ENCODE results near the gene ADARB2. TPM values are rescaled to one million over a fixed set of nuclear protein-coding genes. Genes with fewer than 3 reads are reported as not detected.

ADARB2 gene
- total RNA-seq, 6 donors from 2014 or later: 0.69 to 5.2 (median 1.8) TPM

DNA sequence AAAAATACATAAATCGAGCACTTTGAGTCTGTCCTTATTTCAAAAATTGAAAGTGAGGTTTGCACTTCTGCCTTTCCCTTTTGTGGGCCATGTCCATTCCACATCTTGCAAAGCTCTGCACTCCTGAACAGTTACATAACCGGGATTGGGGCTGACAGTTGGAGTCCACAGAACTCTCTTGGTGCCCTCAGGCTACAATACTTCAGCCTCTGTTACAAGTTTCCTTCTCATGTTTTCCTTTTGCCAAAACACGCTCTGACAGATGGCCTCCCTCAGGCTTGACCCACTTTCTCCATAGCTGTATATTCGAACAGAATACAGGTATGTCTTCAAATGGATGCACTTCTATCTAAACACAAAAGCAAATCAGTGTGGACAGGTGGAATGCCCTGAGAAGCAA is 345.2 kb downstream of the ADARB2 start:
- peak in 1 of 2 donors; percentile 6 for DNase-seq
- TF ChIP-seq, protein P1, sequence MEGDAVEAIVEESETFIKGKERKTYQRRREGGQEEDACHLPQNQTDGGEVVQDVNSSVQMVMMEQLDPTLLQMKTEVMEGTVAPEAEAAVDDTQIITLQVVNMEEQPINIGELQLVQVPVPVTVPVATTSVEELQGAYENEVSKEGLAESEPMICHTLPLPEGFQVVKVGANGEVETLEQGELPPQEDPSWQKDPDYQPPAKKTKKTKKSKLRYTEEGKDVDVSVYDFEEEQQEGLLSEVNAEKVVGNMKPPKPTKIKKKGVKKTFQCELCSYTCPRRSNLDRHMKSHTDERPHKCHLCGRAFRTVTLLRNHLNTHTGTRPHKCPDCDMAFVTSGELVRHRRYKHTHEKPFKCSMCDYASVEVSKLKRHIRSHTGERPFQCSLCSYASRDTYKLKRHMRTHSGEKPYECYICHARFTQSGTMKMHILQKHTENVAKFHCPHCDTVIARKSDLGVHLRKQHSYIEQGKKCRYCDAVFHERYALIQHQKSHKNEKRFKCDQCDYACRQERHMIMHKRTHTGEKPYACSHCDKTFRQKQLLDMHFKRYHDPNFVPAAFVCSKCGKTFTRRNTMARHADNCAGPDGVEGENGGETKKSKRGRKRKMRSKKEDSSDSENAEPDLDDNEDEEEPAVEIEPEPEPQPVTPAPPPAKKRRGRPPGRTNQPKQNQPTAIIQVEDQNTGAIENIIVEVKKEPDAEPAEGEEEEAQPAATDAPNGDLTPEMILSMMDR (IDR thresholded peaks at IDR 0.05): no peak
- TF ChIP-seq POLR2A (IDR thresholded peaks at IDR 0.05): no peak
- TF ChIP-seq EP300 (IDR thresholded peaks at IDR 0.05): no peak
- TF ChIP-seq POLR2AphosphoS5 (IDR thresholded peaks at IDR 0.05): no peak
- Histone ChIP-seq H3K36me3 (no peaks in the 10 kb centered on the region), H3K4me3 (no peak overlapping the region), H3K27me3 (no peaks in the 10 kb centered on the region), H3K27ac (no peak overlapping the region), H3K9me3 (no peaks in the 10 kb centered on the region), H3K4me1 (no peaks in the 10 kb centered on the region)
- no peak for ATAC-seq (ENCODE audit: low FRiP score in 2 of 2)
- WGBS, 2 donors: 78% methylated on average over 4 of the region's 4 CpGs

DNA sequence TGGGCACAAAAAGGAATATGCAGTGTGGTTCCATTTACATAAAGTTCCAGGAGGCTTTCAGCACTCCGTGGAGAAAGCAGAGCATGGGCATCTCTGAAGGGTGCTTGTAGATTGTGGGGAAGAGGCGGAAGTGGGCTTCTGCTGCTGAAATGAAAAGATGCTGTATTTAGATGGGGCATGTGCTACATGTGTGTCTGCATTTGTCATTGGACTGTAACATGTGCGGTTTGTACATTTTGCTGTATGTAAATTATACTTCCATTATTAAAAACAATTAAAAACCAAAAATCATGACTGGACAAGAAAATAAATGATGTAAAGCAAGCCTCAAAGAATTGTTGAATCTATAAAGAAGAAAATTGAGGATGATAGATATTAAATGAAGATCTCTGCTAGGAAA is 347.1 kb downstream of the ADARB2 start:
- Histone ChIP-seq H3K36me3 (no peaks in the 10 kb centered on the region), H3K4me1 (no peaks in the 10 kb centered on the region), H3K27ac (no peak overlapping the region), H3K27me3 (no peaks in the 10 kb centered on the region), H3K4me3 (no peak overlapping the region), H3K9me3 (peaks cover 0 to 5% (median 0%) of the 10 kb centered on the region in 4 donors)
- 88 to 90% methylated on average over 3 of the region's 3 CpGs for WGBS, 2 donors
- no peak for TF ChIP-seq POLR2A (IDR thresholded peaks at IDR 0.05)
- TF ChIP-seq EP300 (IDR thresholded peaks at IDR 0.05): no peak
- TF ChIP-seq, protein P1 (IDR thresholded peaks at IDR 0.05): no peak
- no peak for TF ChIP-seq POLR2AphosphoS5 (IDR thresholded peaks at IDR 0.05)
- no peak for DNase-seq
- no peak for ATAC-seq (ENCODE audit: low FRiP score in 2 of 2)

DNA sequence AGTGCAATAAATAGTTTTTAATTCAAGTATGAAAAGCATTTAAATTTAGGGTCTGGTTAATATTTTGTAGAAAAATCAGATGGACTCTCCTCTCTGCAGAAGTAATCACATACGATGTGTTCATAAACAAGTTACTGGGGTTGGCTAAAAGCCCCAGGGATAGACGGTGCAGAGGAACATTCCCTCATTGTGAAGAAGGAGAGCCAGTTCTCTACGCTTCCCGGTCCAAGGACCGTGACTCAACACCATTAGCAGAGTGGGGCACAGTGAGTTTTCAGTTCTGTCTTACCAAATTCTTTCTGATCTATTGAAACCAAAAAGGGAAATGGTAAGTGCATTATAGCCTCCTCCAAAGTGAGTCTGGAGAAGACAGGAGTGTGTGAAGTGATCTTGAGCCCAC is 353.3 kb downstream of the ADARB2 start:
- peak in 1 of 2 donors; percentile 9 for DNase-seq
- ATAC-seq (ENCODE audit: low FRiP score in 2 of 2): no peak
- Histone ChIP-seq H3K9me3 (peaks cover 0 to 5% (median 0%) of the 10 kb centered on the region in 4 donors), H3K27me3 (no peaks in the 10 kb centered on the region), H3K4me3 (no peak overlapping the region), H3K36me3 (no peaks in the 10 kb centered on the region), H3K4me1 (no peaks in the 10 kb centered on the region), H3K27ac (no peak overlapping the region)
- TF ChIP-seq, protein P1 (IDR thresholded peaks at IDR 0.05): no peak
- TF ChIP-seq POLR2AphosphoS5 (IDR thresholded peaks at IDR 0.05) (no peak), EP300 (IDR thresholded peaks at IDR 0.05) (no peak), POLR2A (IDR thresholded peaks at IDR 0.05) (no peak)
- WGBS, 2 donors: 64 to 75% methylated on average over 5 of the region's 5 CpGs

DNA sequence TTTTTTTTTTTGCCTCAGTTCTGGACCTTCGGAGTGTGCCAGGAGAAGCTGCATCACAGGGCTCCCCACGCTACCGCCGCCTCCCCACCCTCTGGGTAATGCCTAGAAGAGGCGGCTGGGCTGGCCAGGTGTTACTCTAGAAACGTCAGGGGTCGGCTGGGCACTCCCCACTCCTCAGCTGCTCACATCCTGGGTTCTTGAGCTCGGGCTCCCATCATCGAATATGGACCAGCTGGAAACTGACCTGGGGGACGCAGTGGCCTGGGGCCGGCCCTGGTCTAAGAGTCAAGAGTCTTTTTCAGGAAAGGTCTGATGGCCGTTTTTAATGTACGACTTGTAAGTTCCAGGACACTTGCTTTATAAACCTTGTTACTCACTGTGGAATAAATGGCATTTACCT is 354.6 kb downstream of the ADARB2 start:
- no peaks in the 10 kb centered on the region for H3K27me3 ChIP-seq
- TF ChIP-seq EP300 (IDR thresholded peaks at IDR 0.05): no peak
- H3K27ac ChIP-seq: no peak overlapping the region
- no peaks in the 10 kb centered on the region for H3K36me3 ChIP-seq
- DNase-seq: peak in 1 of 2 donors; percentile 12
- peaks cover 0 to 5% (median 0%) of the 10 kb centered on the region in 4 donors for H3K9me3 ChIP-seq
- no peak for ATAC-seq (ENCODE audit: low FRiP score in 2 of 2)
- no peak overlapping the region for H3K4me3 ChIP-seq
- H3K4me1 ChIP-seq: no peaks in the 10 kb centered on the region
- WGBS, 2 donors: 82 to 90% methylated on average over 13 of the region's 13 CpGs

DNA sequence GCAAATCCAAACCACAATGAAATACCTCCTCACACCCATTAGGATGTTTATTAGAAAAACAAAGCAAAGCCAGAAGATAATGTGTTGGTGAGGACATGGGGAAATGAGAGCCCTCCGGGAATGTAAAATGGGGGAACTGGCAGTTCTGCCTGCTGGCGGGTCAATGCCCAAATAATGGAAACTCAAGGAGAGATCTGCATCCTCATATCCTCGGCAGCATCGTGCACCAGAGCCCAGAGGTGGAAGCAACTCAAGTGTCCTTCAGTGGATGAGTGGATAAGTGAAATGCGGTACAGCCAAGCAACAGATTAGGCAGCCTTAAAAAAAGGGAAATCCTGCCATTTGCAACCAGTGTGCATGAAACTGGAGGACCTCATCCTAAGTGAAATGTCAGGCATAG is 356.0 kb downstream of the ADARB2 start:
- ATAC-seq (ENCODE audit: low FRiP score in 2 of 2): no peak
- no peak overlapping the region for H3K27ac ChIP-seq
- H3K9me3 ChIP-seq: peaks cover 0 to 5% (median 0%) of the 10 kb centered on the region in 4 donors
- H3K36me3 ChIP-seq: no peaks in the 10 kb centered on the region
- TF ChIP-seq EP300 (IDR thresholded peaks at IDR 0.05) (no peak), POLR2A (IDR thresholded peaks at IDR 0.05) (no peak), POLR2AphosphoS5 (IDR thresholded peaks at IDR 0.05) (no peak)
- TF ChIP-seq, protein P1 (IDR thresholded peaks at IDR 0.05): no peak
- H3K27me3 ChIP-seq: no peaks in the 10 kb centered on the region
- no peak overlapping the region for H3K4me3 ChIP-seq
- 60 to 69% methylated on average over 5 of the region's 5 CpGs for WGBS, 2 donors
- no peaks in the 10 kb centered on the region for H3K4me1 ChIP-seq
- DNase-seq: no peak
